ENCODE results near the gene PARP15.

GRCh38 chr3:122586098-122586497 lies 8.6 kb downstream of the PARP15 start:
- TF ChIP-seq HDGF (IDR thresholded peaks at IDR 0.05; ENCODE audit: borderline replicate concordance) (no peak), ELF4 (IDR thresholded peaks at IDR 0.05) (no peak), SUZ12 (IDR thresholded peaks at IDR 0.05) (no peak), FOXK2 (IDR thresholded peaks at IDR 0.05) (no peak), SP1 (IDR thresholded peaks at IDR 0.05) (no peak), ARNT (IDR thresholded peaks at IDR 0.05) (no peak), CTBP1 (IDR thresholded peaks at IDR 0.05; ENCODE audit: borderline replicate concordance) (no peak), TARDBP (IDR thresholded peaks at IDR 0.05) (no peak), L3MBTL2 (conservative IDR thresholded peaks at IDR 0.05) (no peak), PKNOX1 (IDR thresholded peaks at IDR 0.05) (no peak), BHLHE40 (IDR thresholded peaks at IDR 0.05; ENCODE audit: borderline replicate concordance) (no peak), FOXA1 (IDR thresholded peaks at IDR 0.05) (no peak), FOXM1 (IDR thresholded peaks at IDR 0.05; ENCODE audit: borderline replicate concordance) (no peak), LEF1 (IDR thresholded peaks at IDR 0.05; ENCODE audit: borderline replicate concordance) (no peak)
